ENCODE data around the gene TMEFF2.

The TMEFF2 gene

GRCh38 chr2:191912764-191913163 lies 282.0 kb downstream of the TMEFF2 start:
- Histone ChIP-seq H3K9me3 (no peaks in the 10 kb centered on the region), H3K4me3 (no peak overlapping the region), H3K36me3 (no peaks in the 10 kb centered on the region), H3K4me1 (no peaks in the 10 kb centered on the region), H3K27me3 (no peaks in the 10 kb centered on the region), H3K27ac (no peak overlapping the region)
- intact Hi-C loops (cut with DNase I; ENCODE audit: low total_unique reads), result no loop called here
- TF ChIP-seq CTCF (IDR thresholded peaks at IDR 0.05), result no peak
- no peak for DNase-seq

- DNase-seq, result no peak
- intact Hi-C loops (cut with DNase I; ENCODE audit: low total_unique reads), result no loop called here
- no peak for TF ChIP-seq CTCF (IDR thresholded peaks at IDR 0.05)
- Histone ChIP-seq H3K27ac (no peak overlapping the region), H3K36me3 (no peaks in the 10 kb centered on the region), H3K9me3 (no peaks in the 10 kb centered on the region), H3K4me1 (no peaks in the 10 kb centered on the region), H3K4me3 (no peak overlapping the region), H3K27me3 (no peaks in the 10 kb centered on the region)
Observed at GRCh38 chr2:191910518-191910917, 284.2 kb downstream of the TMEFF2 start.

- Histone ChIP-seq H3K4me3 (no peak overlapping the region), H3K27me3 (no peaks in the 10 kb centered on the region), H3K27ac (no peak overlapping the region), H3K9me3 (no peaks in the 10 kb centered on the region), H3K4me1 (no peaks in the 10 kb centered on the region), H3K36me3 (no peaks in the 10 kb centered on the region)
- no peak for TF ChIP-seq CTCF (IDR thresholded peaks at IDR 0.05)
- DNase-seq, result no peak
- intact Hi-C loops (cut with DNase I; ENCODE audit: low total_unique reads), result no loop called here
Observed at GRCh38 chr2:191908874-191909273, 285.9 kb downstream of the TMEFF2 start.

GRCh38 chr2:191907545-191907944 lies 287.2 kb downstream of the TMEFF2 start:
- no peaks in the 10 kb centered on the region for H3K9me3 ChIP-seq
- H3K4me1 ChIP-seq, result no peaks in the 10 kb centered on the region
- H3K4me3 ChIP-seq, result no peak overlapping the region
- intact Hi-C loops (cut with DNase I; ENCODE audit: low total_unique reads), result no loop called here
- H3K27ac ChIP-seq, result no peak overlapping the region
- no peaks in the 10 kb centered on the region for H3K27me3 ChIP-seq
- DNase-seq, result no peak
- no peaks in the 10 kb centered on the region for H3K36me3 ChIP-seq
- TF ChIP-seq CTCF (IDR thresholded peaks at IDR 0.05), result no peak

GRCh38 chr2:191907091-191907490 lies 287.6 kb downstream of the TMEFF2 start:
- Histone ChIP-seq H3K9me3 (no peaks in the 10 kb centered on the region), H3K27ac (no peak overlapping the region), H3K4me3 (no peak overlapping the region), H3K36me3 (no peaks in the 10 kb centered on the region), H3K4me1 (no peaks in the 10 kb centered on the region), H3K27me3 (no peaks in the 10 kb centered on the region)
- intact Hi-C loops (cut with DNase I; ENCODE audit: low total_unique reads), result no loop called here
- no peak for DNase-seq
- no peak for TF ChIP-seq CTCF (IDR thresholded peaks at IDR 0.05)

- intact Hi-C loops (cut with DNase I; ENCODE audit: low total_unique reads), result no loop called here
- no peak for TF ChIP-seq CTCF (IDR thresholded peaks at IDR 0.05)
Observed at GRCh38 chr2:191905336-191905735, 289.4 kb downstream of the TMEFF2 start.

More at GRCh38 chr2:191905336-191905735, 289.4 kb downstream of the TMEFF2 start:
- Histone ChIP-seq H3K27me3 (no peaks in the 10 kb centered on the region), H3K36me3 (no peaks in the 10 kb centered on the region), H3K4me3 (no peak overlapping the region), H3K27ac (no peak overlapping the region), H3K9me3 (no peaks in the 10 kb centered on the region), H3K4me1 (no peaks in the 10 kb centered on the region)
- no peak for DNase-seq

All from tibial artery (tissue), 4 donors.